8988T (cell line): Measurements from ENCODE around the gene RRAGA.
"Not testable (repeated sequence)": the region's sequence is repeated elsewhere in the genome, so short reads cannot be mapped to it uniquely, and the experiment has no call there.

Source experiments
- DNase-seq: peaks from one replicate; pipeline ENCODE4 v3.0.0; 2011

The RRAGA gene

DNA sequence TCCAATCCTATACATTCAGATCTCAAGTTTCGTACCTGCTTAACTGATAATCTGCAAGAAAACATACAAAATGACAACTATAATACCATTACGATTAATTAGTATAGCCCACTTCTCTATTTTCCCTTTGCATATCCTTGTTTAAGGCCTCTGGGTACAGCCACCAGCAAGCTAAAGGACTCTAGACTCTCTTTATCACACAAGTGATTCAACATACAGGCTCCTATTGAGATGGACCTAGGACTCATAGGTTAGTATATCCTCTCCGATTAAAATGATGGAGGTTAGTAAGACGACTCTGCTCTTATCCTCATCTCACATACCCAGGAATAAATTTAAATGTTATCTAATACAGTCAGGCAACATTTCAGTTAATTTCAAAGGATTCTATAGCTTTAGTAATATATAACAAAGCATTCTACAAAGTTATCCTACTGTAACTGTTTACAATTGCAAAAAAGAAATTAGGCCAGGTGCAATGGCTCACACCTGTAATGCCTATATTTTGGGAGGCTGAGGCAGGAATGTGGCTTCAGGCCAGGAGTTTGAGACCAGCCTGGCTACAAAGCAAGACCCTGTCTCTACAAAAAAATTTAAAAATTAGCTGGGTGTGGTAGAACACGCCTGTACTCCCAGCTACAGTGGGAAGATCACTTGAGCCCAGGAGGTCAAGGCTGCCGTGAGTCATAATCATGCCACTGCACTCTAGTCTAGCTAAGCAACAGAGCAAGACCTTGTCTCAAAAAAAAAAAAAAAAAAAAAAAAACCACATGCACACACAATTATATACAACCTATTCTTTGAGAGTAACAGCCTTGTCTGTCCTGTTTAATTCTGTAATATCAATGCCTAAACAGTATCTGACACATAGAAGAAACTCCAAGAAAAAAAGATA is 38.1 kb downstream of the RRAGA start:
- DNase-seq, result no peak

DNA sequence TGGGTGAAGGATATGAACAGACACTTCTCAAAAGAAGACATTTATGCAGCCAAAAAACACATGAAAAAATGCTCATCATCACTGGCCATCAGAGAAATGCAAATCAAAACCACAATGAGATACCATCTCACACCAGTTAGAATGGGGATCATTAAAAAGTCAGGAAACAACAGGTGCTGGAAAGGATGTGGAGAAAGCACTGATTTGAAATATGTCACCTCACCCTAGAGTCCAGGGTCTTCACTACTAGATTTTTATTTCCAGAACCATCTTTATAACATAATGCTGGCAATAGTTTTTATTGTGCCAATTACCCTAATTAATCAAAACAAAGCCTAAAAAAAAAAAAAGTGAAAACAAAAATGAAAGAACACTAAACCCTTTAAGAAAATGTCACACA is 48.2 kb downstream of the RRAGA start:
- DNase-seq, result not testable (repeated sequence)
